Amygdala (tissue), 56 donors: ENCODE data around the gene TCP1.
"Not testable (repeated sequence)": the region's sequence is repeated elsewhere in the genome, so short reads cannot be mapped to it uniquely, and the experiment has no call there.

Experiments used
- DNase-seq, 56 donors: peaks; one replicate each; lab custom pipeline; 2025; lab: John Stamatoyannopoulos, UW

Gene TCP1

GRCh38 chr6:159748127-159748526 is 41.3 kb downstream of the TCP1 start:
- not testable (repeated sequence) for DNase-seq

- no peak for DNase-seq
Observed at GRCh38 chr6:159746759-159747158, 42.6 kb downstream of the TCP1 start.

- DNase-seq = no peak
Observed at GRCh38 chr6:159745081-159745480, 44.3 kb downstream of the TCP1 start.

GRCh38 chr6:159742165-159742564 is 47.2 kb downstream of the TCP1 start:
- DNase-seq = no peak

- no peak for DNase-seq
Observed at GRCh38 chr6:159739341-159739740, 50.1 kb downstream of the TCP1 start.

GRCh38 chr6:159736908-159737307 is 52.5 kb downstream of the TCP1 start:
- no peak for DNase-seq

- not testable (repeated sequence) for DNase-seq
Observed at GRCh38 chr6:159733395-159733794, 56.0 kb downstream of the TCP1 start.

- not testable (repeated sequence) for DNase-seq
Observed at GRCh38 chr6:159732550-159732949, 56.9 kb downstream of the TCP1 start.

GRCh38 chr6:159730332-159730676 is 59.1 kb downstream of the TCP1 start:
- no peak for DNase-seq

- DNase-seq = no peak
Observed at GRCh38 chr6:159729598-159730331, 59.6 kb downstream of the TCP1 start.

- DNase-seq = no peak
Observed at GRCh38 chr6:159728531-159728964, 60.9 kb downstream of the TCP1 start.
